Measurements from ENCODE around the gene IRF2. TPM values are rescaled to one million over a fixed set of nuclear protein-coding genes. Genes with fewer than 3 reads are reported as not detected.

The IRF2 gene
- total and polyA plus RNA-seq, 12 donors, result 19.0 to 93.1 (median 52.3) TPM

- Histone ChIP-seq H3K27ac (peak overlapping the region in 1 of 5 donors; percentile 80), H3K9me3 (replicated peaks in 1 of 3) (no peaks in the 10 kb centered on the region), H3K27me3 (no peaks in the 10 kb centered on the region), H3K4me1 (replicated peaks in 1 of 2) (peaks cover 18 to 83% of the 10 kb centered on the region in 2 donors), H3K4me3 (no peak overlapping the region), H3K36me3 (replicated peaks in 1 of 2) (peaks cover 0 to 8% of the 10 kb centered on the region in 2 donors)
- intact Hi-C loops (cut with DNase I), result no loop called here
- DNase-seq, result peak in 2 of 7 donors; percentile 48 to 51
- WGBS, 4 donors, result 80 to 91% (median 89%) methylated on average over 16 of the region's 16 CpGs
- TF ChIP-seq POLR2A (IDR thresholded peaks at IDR 0.05) (no peak), CTCF (IDR thresholded peaks at IDR 0.05) (no peak)
These were observed 42.0 kb downstream of the IRF2 start for GRCh38 chr4:184432127-184432922.

GRCh38 chr4:184430163-184430562, 44.2 kb downstream of the IRF2 start:
- intact Hi-C loops (cut with DNase I), result no loop called here
- no peak for TF ChIP-seq CTCF (IDR thresholded peaks at IDR 0.05)
- TF ChIP-seq POLR2A (IDR thresholded peaks at IDR 0.05), result no peak
- Histone ChIP-seq H3K4me1 (replicated peaks in 1 of 2) (peaks cover 23 to 91% of the 10 kb centered on the region in 2 donors), H3K9me3 (replicated peaks in 1 of 3) (no peaks in the 10 kb centered on the region), H3K27me3 (no peaks in the 10 kb centered on the region), H3K36me3 (replicated peaks in 1 of 2) (peaks cover 0 to 30% of the 10 kb centered on the region in 2 donors), H3K27ac (peak overlapping the region in 2 of 5 donors; percentile 12 to 14), H3K4me3 (no peak overlapping the region)
- WGBS, 4 donors, result 77 to 85% (median 81%) methylated on average over 6 of the region's 6 CpGs
- DNase-seq, result no peak

- TF ChIP-seq CTCF (IDR thresholded peaks at IDR 0.05) (no peak), POLR2A (IDR thresholded peaks at IDR 0.05) (no peak)
- WGBS, 4 donors, result 92 to 95% (median 93%) methylated on average over 12 of the region's 12 CpGs
- Histone ChIP-seq H3K4me1 (replicated peaks in 1 of 2) (peaks cover 27 to 88% of the 10 kb centered on the region in 2 donors), H3K9me3 (replicated peaks in 1 of 3) (no peaks in the 10 kb centered on the region), H3K4me3 (no peak overlapping the region), H3K27me3 (no peaks in the 10 kb centered on the region), H3K36me3 (replicated peaks in 1 of 2) (peaks cover 0 to 41% of the 10 kb centered on the region in 2 donors), H3K27ac (peak overlapping the region in 2 of 5 donors; percentile 27 to 45)
- intact Hi-C loops (cut with DNase I), result no loop called here
- no peak for DNase-seq
These were observed 45.6 kb downstream of the IRF2 start for GRCh38 chr4:184428787-184429186.

GRCh38 chr4:184427687-184428086, 46.7 kb downstream of the IRF2 start:
- WGBS, 4 donors, result 10 to 30% (median 19%) methylated on average over 1 of the region's 1 CpG
- intact Hi-C loops (cut with DNase I), result no loop called here
- TF ChIP-seq POLR2A (IDR thresholded peaks at IDR 0.05) (peak in 1 of 2 donors; percentile 31), CTCF (IDR thresholded peaks at IDR 0.05) (no peak)
- Histone ChIP-seq H3K4me1 (replicated peaks in 1 of 2) (peaks cover 27 to 77% of the 10 kb centered on the region in 2 donors), H3K27ac (peak overlapping the region in 4 of 5 donors; percentile 24 to 64 (median 44)), H3K36me3 (replicated peaks in 1 of 2) (peaks cover 0 to 41% of the 10 kb centered on the region in 2 donors), H3K9me3 (replicated peaks in 1 of 3) (no peaks in the 10 kb centered on the region), H3K4me3 (no peak overlapping the region), H3K27me3 (no peaks in the 10 kb centered on the region)
- DNase-seq, result no peak

Data from adrenal gland (tissue), 12 donors.